KBM-7 (cell line): ENCODE measurements around the gene AJAP1.

Experiments used
- DNase-seq: peaks from one replicate; pipeline ENCODE4 v3.0.0-alpha.2; 2015
- in situ Hi-C: fragments of 300-500 bp; cut with MboI; formaldehyde crosslinking; loops from 2 replicates; pipeline ENCODE4 v1.14.3; 2020; ENCODE audit warnings: low sequenced_read_pairs, low pct_unique_long_range_greater_than_20kb, mixed read lengths

Gene AJAP1

DNA sequence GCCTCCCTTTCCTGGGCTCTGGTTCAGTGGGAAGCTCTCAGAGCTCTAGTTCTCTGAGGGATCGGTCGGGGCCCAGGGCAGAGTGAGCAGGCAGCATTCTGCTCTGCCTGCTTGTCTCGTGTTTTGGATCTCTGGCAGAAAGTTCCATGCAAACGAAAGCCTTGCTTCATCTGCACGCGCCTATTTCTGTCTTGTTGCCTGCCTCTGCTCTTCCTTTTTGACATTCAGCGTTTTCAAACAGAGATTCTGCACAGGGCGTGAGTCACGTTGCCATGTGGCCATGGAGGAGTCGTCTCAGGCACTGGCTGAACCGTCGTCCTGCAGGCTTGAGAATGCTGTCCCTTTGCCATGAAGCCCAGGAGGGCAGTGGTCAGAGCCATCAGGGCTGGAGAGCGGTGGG lies 20.3 kb downstream of the AJAP1 start:
- no peak for DNase-seq

DNA sequence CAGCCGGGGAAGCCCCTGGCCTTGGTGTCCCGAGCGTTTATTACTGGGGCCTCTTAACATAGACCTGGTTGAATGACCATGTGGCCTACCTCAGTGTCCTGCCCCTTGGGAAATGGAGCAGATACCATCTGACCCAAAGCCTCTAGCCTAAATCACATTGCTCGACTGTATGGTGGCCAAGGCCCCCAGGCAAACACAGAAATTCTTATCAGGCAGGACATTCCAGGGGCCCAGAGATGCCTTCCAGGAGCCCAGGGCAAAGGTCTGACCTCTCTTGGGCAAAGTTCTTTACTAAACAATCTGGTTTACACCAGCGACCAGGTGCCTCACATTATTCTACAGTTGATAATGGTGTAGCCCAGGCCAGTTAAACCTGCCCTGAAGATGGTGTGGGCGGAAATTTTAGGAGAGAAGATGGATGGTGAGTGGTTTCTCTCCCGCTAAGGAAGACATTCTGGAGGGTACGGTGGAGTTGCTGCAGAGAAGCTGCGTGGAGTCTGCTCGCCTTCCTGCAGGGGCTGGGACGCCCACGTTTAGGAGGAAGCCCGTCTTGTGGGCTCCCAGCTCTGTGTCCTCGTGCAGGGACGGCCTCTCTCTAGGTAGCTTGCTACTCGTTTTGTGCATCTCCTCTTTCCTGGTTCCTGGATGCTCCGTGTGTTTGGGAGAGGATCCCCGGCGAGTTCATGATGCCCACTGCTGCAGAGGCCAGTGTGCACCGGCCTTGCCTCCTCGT lies 21.2 kb downstream of the AJAP1 start:
- in situ Hi-C loops, result no loop called here
- DNase-seq, result no peak

More for the DNA sequence above, 20.3 kb downstream of the AJAP1 start:
- in situ Hi-C loops, result no loop called here

DNA sequence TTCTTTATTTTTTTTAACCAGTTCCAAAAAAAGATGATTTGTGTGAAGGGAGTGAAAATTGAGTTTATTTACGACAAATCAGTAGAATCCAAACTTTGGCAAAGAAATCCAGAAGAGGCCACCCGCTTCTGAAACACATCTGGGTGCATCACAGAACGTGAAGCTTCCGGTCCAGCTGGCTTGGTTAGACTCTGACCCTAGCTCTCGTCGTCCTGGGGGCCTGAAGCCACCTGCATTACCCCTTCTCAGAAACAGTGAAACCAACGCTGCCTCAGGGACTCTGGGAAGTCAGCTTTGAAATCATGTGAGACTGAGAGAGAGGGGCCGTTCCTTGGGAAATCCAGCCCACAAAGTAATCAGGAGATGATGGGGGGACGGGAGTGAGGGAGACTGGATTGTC lies 21.8 kb downstream of the AJAP1 start:
- DNase-seq, result no peak
- in situ Hi-C loops, result no loop called here

DNA sequence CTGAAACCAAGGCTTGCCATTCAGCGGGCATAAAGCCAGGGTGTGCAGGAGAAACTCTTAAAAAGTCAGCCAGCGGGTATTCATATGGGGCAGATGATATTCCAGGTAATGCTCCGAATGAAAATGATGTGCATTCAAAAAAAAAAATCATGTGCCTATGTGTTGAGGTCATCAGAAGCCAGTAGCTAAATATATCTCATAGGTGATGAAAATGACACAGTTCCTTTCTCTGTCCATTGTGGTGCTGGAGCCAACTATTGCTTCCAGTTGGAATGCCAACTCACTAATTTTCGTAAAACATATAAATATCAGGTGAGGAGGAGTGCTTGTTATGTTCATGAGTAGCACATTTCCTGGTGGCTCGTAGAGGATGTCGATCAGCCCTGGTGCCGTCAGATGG lies 23.2 kb downstream of the AJAP1 start:
- in situ Hi-C loops, result no loop called here

DNA sequence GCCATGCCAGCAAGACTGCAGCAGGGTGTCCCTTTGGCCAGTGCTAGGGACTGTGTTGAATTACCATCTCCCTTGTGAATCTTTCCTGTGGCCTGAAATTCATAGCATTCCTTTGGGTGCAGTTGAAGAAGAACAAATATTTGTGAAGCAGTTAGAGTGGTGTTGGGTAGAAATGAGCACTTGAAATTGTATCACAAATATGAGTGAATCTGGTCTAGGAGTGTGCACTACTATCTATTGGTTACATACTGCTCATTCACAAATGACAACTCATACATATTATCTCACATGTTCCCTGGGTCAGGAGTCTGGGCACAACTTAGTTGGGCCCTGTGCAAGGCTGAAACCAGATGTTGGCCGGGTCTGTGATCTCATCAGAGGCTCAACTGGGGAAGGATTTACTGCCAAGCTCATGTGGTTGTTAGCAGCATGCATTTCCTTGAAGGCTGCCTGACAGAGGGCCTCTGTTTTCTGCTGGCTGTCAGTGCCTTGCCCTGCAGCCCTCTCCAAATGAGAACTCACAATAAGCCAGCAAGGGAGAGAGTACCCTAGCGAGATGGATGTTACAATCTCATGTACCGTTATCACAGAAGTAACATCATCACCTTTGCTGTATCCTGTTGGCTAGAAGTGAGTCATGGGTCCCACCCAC lies 23.8 kb downstream of the AJAP1 start:
- in situ Hi-C loops, result no loop called here
- no peak for DNase-seq

More for the DNA sequence above, 23.2 kb downstream of the AJAP1 start:
- DNase-seq, result no peak

DNA sequence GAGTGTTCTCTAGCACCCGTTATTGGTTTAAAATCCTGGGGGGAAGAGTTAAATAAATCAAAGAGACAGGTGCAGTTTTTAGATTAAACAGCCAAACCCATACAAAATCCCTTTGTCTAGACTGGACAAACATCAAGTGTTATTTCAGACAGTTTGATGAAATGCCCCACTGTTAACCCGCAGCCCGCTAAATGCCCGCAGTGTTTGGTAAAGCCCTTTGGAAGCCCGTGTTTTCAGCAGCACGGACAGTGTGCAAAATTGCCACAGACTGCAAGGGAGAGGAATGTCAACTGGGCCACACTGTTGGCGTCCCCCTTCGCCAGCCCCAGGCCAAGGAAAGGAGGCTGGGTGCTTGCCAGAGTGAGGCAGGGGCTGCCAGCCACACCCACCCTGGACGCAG lies 26.6 kb downstream of the AJAP1 start:
- in situ Hi-C loops, result no loop called here
- DNase-seq, result no peak

DNA sequence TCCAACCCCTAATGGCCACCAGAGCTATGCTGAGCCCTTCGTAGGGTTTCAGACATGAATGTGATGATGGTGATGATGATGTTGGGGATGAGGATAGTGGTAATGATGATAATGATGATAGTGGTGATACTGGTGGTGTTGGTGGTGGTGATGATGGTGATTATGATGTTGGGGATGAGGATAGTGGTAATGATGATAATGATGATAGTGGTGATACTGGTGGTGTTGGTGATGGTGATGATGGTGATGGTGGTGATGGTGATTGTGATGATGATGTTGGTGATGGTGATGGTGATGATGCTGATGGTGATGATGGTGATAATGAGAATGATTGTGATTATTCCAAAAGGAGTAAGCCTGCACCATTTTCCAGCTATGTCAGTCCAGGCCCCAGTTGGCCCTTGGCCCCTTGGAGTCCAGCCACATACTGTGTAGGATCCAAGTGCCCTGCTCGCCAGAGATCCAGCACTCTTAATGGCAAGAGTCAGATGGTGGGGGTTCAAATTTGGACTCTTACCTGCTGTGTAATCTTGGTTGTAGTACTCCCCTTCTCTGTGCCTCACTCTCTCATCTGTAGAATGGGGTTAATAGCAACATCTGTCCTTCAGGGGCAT lies 28.3 kb downstream of the AJAP1 start:
- no peak for DNase-seq
- in situ Hi-C loops, result no loop called here

DNA sequence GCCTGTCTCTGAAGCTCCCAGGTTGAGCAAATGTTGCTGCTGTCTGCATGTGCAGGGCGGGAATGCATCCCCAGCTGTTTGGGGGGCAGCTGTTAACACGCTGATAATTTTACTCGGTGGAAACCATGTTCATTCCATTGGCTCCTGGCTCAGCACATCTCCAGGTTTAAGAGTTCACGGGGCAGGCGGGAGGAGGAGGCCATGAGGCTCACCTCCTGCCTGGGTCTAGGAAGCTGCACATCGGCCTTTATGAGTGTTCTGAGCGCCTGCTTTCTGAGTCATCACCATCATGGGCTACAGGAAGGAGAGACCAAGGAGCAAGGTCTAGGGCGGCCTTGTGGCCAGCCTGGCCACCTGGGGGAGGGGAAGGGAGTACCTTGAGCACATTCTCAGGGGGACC lies 29.7 kb downstream of the AJAP1 start:
- in situ Hi-C loops, result no loop called here
- DNase-seq, result no peak

DNA sequence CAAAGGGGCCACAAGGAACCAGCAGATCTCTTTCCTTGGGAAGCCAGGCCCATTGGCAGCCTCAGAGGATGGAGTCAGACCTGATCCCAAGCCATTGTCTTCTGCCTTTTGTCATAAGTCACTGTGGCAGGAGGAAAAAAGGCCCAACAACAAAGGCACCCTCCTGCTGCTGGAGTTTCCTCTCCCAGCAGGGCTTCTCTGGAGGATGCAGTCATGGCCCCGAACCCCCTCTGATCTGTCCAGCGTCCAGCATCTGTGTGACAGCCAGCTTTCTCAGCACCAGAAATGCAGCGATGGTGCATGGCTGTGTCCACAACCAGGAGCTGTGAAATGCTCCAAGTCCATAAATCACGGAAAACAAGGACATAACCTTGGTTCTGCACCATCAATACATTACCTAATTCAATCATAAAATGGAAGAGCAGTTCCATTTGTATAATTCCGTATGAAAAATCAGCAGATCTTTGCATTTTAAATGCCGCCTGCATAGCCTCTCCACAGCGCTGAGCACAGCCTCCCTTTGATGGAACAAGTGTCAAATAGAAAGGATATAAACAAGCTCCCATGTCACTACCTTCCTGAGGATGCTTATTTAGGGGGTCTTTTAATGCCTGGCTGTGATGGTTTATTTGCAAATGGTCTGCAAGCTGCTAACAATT lies 30.6 kb downstream of the AJAP1 start:
- no peak for DNase-seq
- in situ Hi-C loops, result no loop called here

DNA sequence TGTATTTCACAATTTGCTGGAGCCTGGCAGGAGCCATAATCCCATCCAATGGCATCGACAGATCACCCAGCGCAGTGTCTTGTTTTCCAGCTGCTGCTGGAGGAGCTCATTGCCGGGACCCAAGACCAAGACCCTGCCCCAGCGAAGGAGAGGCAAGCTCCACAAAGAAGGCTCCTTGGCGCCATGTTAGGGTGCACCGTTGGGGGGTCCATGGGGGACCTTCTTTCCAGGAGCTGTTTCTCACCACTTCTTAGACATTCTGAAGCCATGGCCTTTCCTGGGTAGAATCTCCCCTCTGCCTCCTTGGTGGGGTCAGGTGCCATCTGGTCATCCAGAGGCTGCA lies 31.1 kb downstream of the AJAP1 start:
- DNase-seq, result no peak
- in situ Hi-C loops, result no loop called here

DNA sequence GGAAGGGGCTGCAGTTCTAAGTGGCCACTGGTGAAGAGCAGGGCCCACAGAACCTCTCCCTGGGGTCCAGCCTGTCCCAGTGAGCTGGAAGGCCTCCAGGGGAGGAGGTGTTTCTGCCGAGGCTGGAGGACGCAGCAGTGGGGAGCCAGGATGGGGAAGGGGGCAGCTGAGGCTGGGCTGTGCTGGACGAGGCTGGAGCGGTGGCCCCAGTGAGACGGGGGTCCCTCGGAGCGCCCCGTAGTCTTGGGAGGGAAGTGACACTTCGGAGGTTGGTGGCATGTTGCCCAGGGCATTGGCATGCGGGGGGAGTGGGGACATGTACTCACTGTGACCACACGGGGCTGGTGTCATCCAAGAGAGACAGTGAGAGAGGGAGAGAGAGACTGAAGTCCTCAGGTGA lies 33.5 kb downstream of the AJAP1 start:
- in situ Hi-C loops, result no loop called here

DNA sequence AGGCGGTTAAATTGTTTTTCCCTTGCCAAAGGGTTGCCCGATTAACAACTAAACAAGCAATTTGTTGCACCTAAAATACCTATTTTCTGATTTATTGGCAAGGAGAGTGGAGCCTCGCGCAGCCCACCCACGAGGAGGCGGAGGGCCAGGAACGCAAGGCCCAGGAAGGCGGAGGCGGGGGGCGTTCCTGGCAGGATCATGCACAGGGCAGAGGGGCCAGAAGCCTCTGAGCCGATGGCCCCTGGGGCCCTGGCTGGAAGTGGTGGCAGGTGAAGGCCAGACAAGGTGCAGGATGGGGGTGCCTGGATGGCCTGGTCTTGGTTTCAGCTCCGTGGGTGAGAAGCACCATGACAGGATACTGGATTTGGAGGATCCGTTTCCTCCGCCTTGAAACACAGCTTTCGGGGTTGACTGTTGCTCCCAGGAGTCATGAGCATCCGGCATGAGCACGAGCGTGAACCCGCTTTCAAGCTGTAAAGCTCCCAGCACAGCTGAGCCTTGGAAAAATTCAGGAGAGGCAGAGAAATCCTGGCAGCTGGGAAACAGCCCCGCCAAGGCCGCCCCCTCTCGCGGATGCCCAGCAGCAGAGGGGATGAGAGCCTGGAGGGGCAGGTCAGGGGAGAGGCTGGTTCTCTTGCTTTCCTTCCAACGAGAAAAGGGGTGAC lies 35.0 kb downstream of the AJAP1 start:
- DNase-seq, result no peak
- in situ Hi-C loops, result no loop called here

More for the DNA sequence above, 33.5 kb downstream of the AJAP1 start:
- no peak for DNase-seq

DNA sequence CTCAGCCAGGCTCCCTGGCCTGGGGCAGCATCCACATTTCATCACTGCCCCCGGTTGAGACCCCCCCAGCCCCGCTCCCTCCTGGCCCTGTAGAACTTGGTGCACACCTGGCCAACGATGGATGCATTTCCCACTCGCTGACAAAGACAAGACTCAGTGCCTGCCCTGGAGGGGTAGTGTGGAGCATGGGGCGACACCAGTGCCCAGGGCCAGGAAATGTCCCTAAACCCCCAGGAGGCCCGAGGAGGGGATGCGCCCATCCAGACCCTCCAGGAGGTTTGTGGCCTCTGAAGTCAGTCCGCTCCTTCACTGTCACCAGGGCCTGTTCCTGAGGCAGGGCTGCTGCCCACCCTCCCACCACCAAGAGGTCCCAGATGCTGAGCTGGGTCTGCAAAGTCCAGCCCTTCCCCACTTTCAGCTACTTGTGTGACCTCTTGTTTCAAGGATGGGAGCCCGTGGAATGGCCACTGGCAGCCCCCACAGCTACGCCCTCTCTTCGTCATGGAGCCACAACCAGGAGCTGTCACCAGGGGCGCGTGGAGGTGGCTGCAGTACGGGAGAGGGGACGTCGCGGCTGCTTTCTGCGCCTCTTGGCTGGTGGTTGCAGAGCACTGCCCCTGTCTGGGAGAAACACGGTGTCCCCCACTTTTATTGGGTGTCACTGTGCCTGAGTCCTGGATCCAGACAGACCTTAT lies 35.7 kb downstream of the AJAP1 start:
- DNase-seq, result no peak
- in situ Hi-C loops, result no loop called here

DNA sequence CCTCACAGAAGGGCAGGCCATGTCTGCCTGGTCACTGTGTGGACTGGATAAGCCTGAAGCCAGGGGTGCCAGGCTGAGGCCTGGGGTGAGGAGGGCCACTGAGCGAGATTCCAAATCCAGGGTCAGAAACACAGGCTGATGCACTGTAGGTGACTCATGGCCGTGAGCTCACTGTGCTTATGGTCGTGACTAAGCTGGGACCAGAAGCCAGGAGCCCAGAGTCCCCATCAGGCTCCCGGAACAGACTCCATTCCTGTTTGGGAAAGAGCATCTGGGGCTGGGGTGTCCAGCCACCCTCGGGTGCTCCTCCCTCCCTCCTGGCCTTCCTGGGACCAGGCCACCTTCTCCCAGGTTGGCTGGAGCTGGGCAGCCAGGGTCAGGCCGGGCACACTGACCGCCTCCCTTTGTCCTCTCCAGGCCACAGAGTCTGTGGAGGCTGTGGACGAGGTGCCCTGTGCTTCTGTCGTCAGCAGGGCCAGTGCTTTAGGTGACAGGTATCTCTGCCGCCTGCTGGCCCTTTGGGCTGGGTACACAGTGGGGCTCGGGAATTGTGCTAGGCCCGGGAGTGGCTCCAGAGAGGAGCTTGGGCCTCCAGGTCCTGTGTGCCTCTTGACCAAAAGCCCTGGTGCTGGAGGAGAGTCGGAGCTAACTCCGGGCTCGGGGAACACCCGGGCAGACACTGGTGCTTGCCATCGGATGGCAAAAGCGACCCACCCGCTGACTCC lies 36.7 kb downstream of the AJAP1 start:
- DNase-seq, result no peak
- in situ Hi-C loops, result no loop called here

DNA sequence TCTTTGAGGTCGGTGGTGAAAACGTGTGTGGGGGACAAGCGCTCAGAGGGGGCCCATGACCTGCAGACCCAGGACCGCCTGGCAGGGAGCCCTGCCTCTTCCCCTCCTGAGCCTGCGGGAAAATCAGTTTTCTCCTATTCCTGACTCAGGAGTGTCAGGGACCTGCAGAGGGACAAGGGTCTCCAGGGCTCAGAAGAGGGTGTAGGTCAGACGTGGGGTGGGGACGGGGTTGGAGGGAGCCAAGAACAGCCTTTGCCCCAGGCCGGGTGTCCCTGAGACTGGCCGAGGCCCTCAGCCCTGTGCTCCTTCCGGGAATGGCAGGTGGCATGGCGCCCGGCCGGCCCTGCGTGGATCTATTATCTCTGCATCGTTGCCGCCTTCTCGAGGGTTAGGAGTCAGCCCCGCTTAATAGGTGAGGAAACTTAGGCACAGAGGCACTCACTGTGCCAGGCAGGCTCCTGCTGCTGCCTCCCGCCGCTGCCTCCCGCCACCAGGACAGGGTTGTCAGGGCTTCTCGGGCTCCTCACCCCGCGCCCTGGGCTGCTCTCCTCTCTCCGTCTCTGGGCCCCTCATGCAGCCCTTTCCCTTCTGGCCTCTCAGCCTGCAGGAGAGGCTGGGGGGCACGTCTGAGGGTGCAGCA lies 37.5 kb downstream of the AJAP1 start:
- DNase-seq, result no peak
- in situ Hi-C loops, result no loop called here

DNA sequence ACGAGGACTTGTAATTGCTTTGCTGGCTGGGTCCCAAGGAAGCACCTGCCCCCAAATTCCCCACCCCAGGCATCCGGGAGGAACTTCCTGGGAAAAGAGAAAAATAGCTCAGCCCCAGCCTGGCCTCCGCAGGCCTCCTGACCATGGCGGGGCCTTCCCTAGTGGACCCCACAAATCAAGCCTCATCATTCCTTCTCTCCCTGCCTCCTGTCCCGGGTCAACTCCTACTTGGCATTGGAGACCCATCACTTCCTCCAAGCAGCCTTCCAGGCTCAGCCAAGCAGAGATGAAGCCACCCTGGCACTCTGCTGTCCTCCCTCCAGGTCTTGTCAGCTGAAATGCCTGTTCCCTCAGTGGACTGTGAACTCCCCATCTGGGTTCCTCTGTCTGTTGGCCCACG lies 38.0 kb downstream of the AJAP1 start:
- DNase-seq, result no peak
- in situ Hi-C loops, result no loop called here

DNA sequence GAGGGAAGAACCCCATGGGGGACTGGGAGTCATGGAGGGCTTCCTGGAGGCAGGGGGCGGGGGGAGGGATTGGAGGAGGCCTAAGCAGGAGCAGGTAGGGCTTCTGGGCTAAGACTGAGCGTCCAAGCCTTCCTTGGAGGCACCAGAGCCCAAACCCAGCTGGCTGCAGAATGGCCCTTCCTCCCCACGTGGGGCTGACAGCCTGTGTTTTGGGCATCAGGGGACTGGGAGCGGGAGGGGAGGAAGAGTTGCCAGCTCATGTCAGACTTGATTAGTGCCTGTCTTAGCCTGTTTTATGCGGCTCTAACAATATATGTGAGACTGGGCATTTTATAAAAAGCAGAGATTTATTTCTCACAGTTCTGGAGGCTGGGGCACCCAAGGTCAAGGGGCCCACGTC lies 38.9 kb downstream of the AJAP1 start:
- in situ Hi-C loops, result no loop called here
- no peak for DNase-seq

DNA sequence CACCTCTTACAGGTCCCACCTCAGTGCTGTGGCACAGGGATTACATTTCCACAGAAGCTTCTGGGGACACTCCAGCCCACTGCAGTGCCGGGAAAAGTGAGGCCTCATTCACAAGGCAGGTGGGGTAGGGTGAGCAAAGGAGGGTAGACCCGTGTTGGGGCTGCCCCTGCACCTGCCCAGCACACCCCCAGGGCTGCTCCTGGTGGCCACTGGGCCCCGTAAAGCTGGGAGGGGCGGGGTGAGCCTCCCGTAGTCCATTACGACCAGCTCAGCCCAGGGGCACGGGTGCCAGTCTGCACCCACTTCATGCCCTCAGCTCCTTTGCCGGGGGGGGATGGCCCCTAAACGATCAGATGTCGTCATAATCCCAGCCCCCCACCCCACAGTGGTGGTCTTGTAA lies 39.5 kb downstream of the AJAP1 start:
- DNase-seq, result no peak
- in situ Hi-C loops, result no loop called here
